Psoas muscle (tissue), 8 donors: ENCODE measurements around the gene RIC1. TPM values are rescaled to one million over a fixed set of nuclear protein-coding genes. Genes with fewer than 3 reads are reported as not detected.

ENCODE experiments used
- ATAC-seq, 4 donors: fragments of 200-7000 bp; cut with Tn5 transposase; one replicate each; pipeline ENCODE4 v1.9.1; 2020; ENCODE audit warnings: moderate library complexity in 3 of 4, mild to moderate bottlenecking in 2 of 4
- DNase-seq, 2 donors: peaks; one replicate each; pipeline ENCODE4 v3.0.0-alpha.2; 2020
- H3K27ac ChIP-seq: fragments of 200-600 bp; one replicate; pipeline ENCODE4 v1.8.0; 2022
- H3K27me3 ChIP-seq, 3 donors: fragments of 200-600 bp in 1 of 3; one replicate each; pipeline versions ENCODE4 v1.6.1 to v1.8.0; 2013 to 2022; ENCODE audit warnings: low read length in 2 of 3, mild to moderate bottlenecking in 2 of 3, moderate library complexity in 1 of 3; ENCODE audit not compliant: insufficient read depth in 3 of 3
- H3K36me3 ChIP-seq, 2 donors: fragments of 200-600 bp in 1 of 2; one replicate each; pipeline versions ENCODE4 v1.6.1 to v1.8.0; 2013 to 2022; ENCODE audit warnings: low read depth in 1 of 2, mild to moderate bottlenecking in 1 of 2, moderate library complexity in 1 of 2; ENCODE audit not compliant: insufficient read depth in 1 of 2
- H3K4me1 ChIP-seq: fragments of 200-600 bp; one replicate; pipeline ENCODE4 v1.8.0; 2022
- H3K4me3 ChIP-seq: fragments of 200-600 bp; one replicate; pipeline ENCODE4 v1.8.0; 2022; ENCODE audit warnings: mild to moderate bottlenecking
- H3K9me3 ChIP-seq: fragments of 200-600 bp; one replicate; pipeline ENCODE4 v1.8.0; 2022
- CTCF ChIP-seq: fragments of 200-600 bp; IDR thresholded peaks from one replicate; pipeline ENCODE4 v1.8.0; 2022; ENCODE audit warnings: antibody characterized with exemption
- WGBS, 3 donors: extraction: QIAGEN DNeasy Blood & Tissue Kit; methylation state at CpG; one replicate each; pipeline versions ENCODE4 v1.1.6 to v1.1.7; 2013; 5-methylcytosine and 5-hydroxymethylcytosine counted together
- intact Hi-C, 2 donors: fragments of 100-400 bp; cut with DNase I; formaldehyde crosslinking; loops; one replicate each; pipeline versions ENCODE4 v1.11.0 to v1.14.2; 2022
- polyA plus RNA-seq, 3 donors: library from polyadenylated mRNA; stranded (reverse); fragments of 200-250 nt; gene quantifications; one replicate each; pipeline ENCODE4 v1.2.3, GENCODE V29; 2013
- total RNA-seq, 4 donors: library from RNA; stranded (reverse); fragmentation: NEBNext Ultra II Directional in 2 of 4; extraction: Animal tissue kit (Norgen Biotek cat#: 25700) in 2 of 4; gene quantifications; one replicate each; pipeline versions ENCODE4 v1.2.1 to v1.2.4, GENCODE V29; 2021 to 2023
- donor health status: healthy with polysubstance abuse.
- donor health status: DM: no; HTN: no; CAD: no; lungs with moderate emphysema.
- donor health status: Bipolar disorder and iron deficiency.
- donor health status: healthy.
- donor health status: DM: yes; HTN: yes; CAD: no.
- donor health status: DM: no; HTN: no; CAD: no.
- donor health status: DM: no; HTN: no; CAD: no.
- donor health status: DM: yes; HTN: yes; CAD: no.

The RIC1 gene
- total and polyA plus RNA-seq, 7 donors = 6.8 to 28.6 (median 10.9) TPM

GRCh38 chr9:5790923-5791322, 162.0 kb downstream of the RIC1 start:
- no peak for TF ChIP-seq CTCF
- ATAC-seq = peak in 1 of 4 donors; percentile 5
- WGBS, 3 donors = 64 to 79% (median 76%) methylated on average over 1 of the region's 1 CpG
- Histone ChIP-seq H3K4me1 (no peaks in the 10 kb centered on the region), H3K4me3 (no peak overlapping the region), H3K27ac (no peak overlapping the region), H3K36me3 (peaks cover 0 to 30% of the 10 kb centered on the region in 2 donors), H3K27me3 (no peaks in the 10 kb centered on the region), H3K9me3 (no peaks in the 10 kb centered on the region)
- intact Hi-C loops = no loop called here
- DNase-seq = no peak

- WGBS, 3 donors = 53 to 73% (median 56%) methylated on average over 3 of the region's 3 CpGs
- no peak for DNase-seq
- H3K9me3 ChIP-seq = no peaks in the 10 kb centered on the region
- no peak overlapping the region for H3K27ac ChIP-seq
- peaks cover 0 to 27% of the 10 kb centered on the region in 2 donors for H3K36me3 ChIP-seq
- intact Hi-C loops = no loop called here
- no peak for TF ChIP-seq CTCF
- H3K27me3 ChIP-seq = no peaks in the 10 kb centered on the region
- no peaks in the 10 kb centered on the region for H3K4me1 ChIP-seq
- H3K4me3 ChIP-seq = no peak overlapping the region
- ATAC-seq = no peak
These were observed 163.0 kb downstream of the RIC1 start for GRCh38 chr9:5791870-5792269.

- 97 to 100% (median 98%) methylated on average over 1 of the region's 1 CpG for WGBS, 3 donors
- Histone ChIP-seq H3K36me3 (peaks cover 0 to 33% of the 10 kb centered on the region in 2 donors), H3K4me3 (no peak overlapping the region), H3K9me3 (no peaks in the 10 kb centered on the region), H3K27me3 (no peaks in the 10 kb centered on the region), H3K27ac (no peak overlapping the region), H3K4me1 (no peaks in the 10 kb centered on the region)
- DNase-seq (no peak), ATAC-seq (no peak)
- no peak for TF ChIP-seq CTCF
- intact Hi-C loops = no loop called here
These were observed 164.9 kb downstream of the RIC1 start for GRCh38 chr9:5793812-5794211.

- 93 to 94% (median 94%) methylated on average over 2 of the region's 2 CpGs for WGBS, 3 donors
- H3K9me3 ChIP-seq = no peaks in the 10 kb centered on the region
- intact Hi-C loops = no loop called here
- H3K27me3 ChIP-seq = no peaks in the 10 kb centered on the region
- ATAC-seq (no peak), DNase-seq (no peak)
- TF ChIP-seq CTCF = no peak
- H3K27ac ChIP-seq = no peak overlapping the region
- H3K4me3 ChIP-seq = no peak overlapping the region
- no peaks in the 10 kb centered on the region for H3K4me1 ChIP-seq
- peaks cover 0 to 37% of the 10 kb centered on the region in 2 donors for H3K36me3 ChIP-seq
These were observed 167.4 kb downstream of the RIC1 start for GRCh38 chr9:5796298-5796697.

GRCh38 chr9:5798581-5798980, 169.7 kb downstream of the RIC1 start:
- H3K9me3 ChIP-seq = no peaks in the 10 kb centered on the region
- no peak overlapping the region for H3K27ac ChIP-seq
- 68 to 79% (median 76%) methylated on average over 2 of the region's 2 CpGs for WGBS, 3 donors
- DNase-seq (no peak), ATAC-seq (no peak)
- H3K27me3 ChIP-seq = no peaks in the 10 kb centered on the region
- H3K36me3 ChIP-seq = peaks cover 0 to 38% of the 10 kb centered on the region in 2 donors
- TF ChIP-seq CTCF = no peak
- H3K4me3 ChIP-seq = no peak overlapping the region
- no peaks in the 10 kb centered on the region for H3K4me1 ChIP-seq
- intact Hi-C loops = no loop called here
